Neuronal stem cell (in vitro differentiated cells): ENCODE results near the gene TUBB1.

Source experiments
- DNase-seq: peaks from one replicate; pipeline ENCODE4 v3.0.0-alpha.2; 2013; ENCODE audit warnings: low spot score
- H2AFZ ChIP-seq: one replicate; pipeline ENCODE4 v1.6.1; 2013; ENCODE audit warnings: mild to moderate bottlenecking, low read length, inconsistent platforms
- H2AK5ac ChIP-seq: 2 replicates; pipeline ENCODE4 v1.6.1; 2013; ENCODE audit warnings: low read depth, mild to moderate bottlenecking, inconsistent platforms, low read length, moderate library complexity, mixed read lengths
- H2BK120ac ChIP-seq: 2 replicates; pipeline ENCODE4 v1.6.1; 2013; ENCODE audit warnings: low read depth, mild to moderate bottlenecking, inconsistent platforms, low read length, moderate library complexity, mixed read lengths
- H2BK12ac ChIP-seq: one replicate; pipeline ENCODE4 v1.6.1; 2013; ENCODE audit warnings: low read length, inconsistent platforms
- H2BK15ac ChIP-seq: 2 replicates; pipeline ENCODE4 v1.6.1; 2013; ENCODE audit warnings: mild to moderate bottlenecking, low read length, inconsistent platforms, mixed read lengths
- H2BK5ac ChIP-seq: one replicate; pipeline ENCODE4 v1.6.1; 2013; ENCODE audit warnings: inconsistent platforms, mild to moderate bottlenecking, low read length, moderate library complexity
- H3K14ac ChIP-seq: one replicate; pipeline ENCODE4 v1.6.1; 2013; ENCODE audit warnings: low read length, inconsistent platforms
- H3K18ac ChIP-seq: 2 replicates; pipeline ENCODE4 v1.6.1; 2013; ENCODE audit warnings: low read length, inconsistent platforms
- H3K23ac ChIP-seq: 2 replicates; pipeline ENCODE4 v1.6.1; 2013; ENCODE audit warnings: low read depth, mild to moderate bottlenecking, mixed read lengths, low read length, inconsistent platforms; ENCODE audit not compliant: poor library complexity
- H3K27ac ChIP-seq: replicated peaks from 3 replicates; pipeline ENCODE4 v1.5.1; 2013; ENCODE audit warnings: low read length, inconsistent platforms
- H3K27me3 ChIP-seq, 3 experiments: 2 replicates each; pipeline ENCODE4 v1.6.1; 2013; ENCODE audit warnings: low read length in 3 of 3, mild to moderate bottlenecking in 2 of 3, inconsistent platforms in 1 of 3, low read depth in 1 of 3, mixed read lengths in 1 of 3, moderate library complexity in 1 of 3; ENCODE audit not compliant: control insufficient read depth in 3 of 3, insufficient read depth in 3 of 3
- H3K36me3 ChIP-seq, 2 donors: replicated peaks in 1 of 2; 2 replicates each; pipeline ENCODE4 v1.6.1; 2013; ENCODE audit warnings: low read length in 2 of 2; ENCODE audit not compliant: control insufficient read depth in 2 of 2, insufficient read depth in 2 of 2
- H3K4ac ChIP-seq: 2 replicates; pipeline ENCODE4 v1.6.1; 2013; ENCODE audit warnings: inconsistent platforms, mild to moderate bottlenecking, low read length, moderate library complexity
- H3K4me1 ChIP-seq, 2 donors: 1 replicate in 1 of 2; 2 replicates in 1 of 2; pipeline ENCODE4 v1.6.1; 2013; ENCODE audit warnings: low read length in 2 of 2, low read depth in 1 of 2; ENCODE audit not compliant: control insufficient read depth in 2 of 2, insufficient read depth in 1 of 2
- H3K4me2 ChIP-seq: one replicate; pipeline ENCODE4 v1.6.1; 2013; ENCODE audit warnings: mild to moderate bottlenecking, low read length, inconsistent platforms; ENCODE audit not compliant: insufficient read depth, poor library complexity, severe bottlenecking
- H3K4me3 ChIP-seq, 2 donors: 2 replicates each; pipeline ENCODE4 v1.5.1; 2013; ENCODE audit warnings: low read length in 2 of 2, mild to moderate bottlenecking in 2 of 2, inconsistent platforms in 1 of 2, moderate library complexity in 1 of 2
- H3K79me1 ChIP-seq: one replicate; pipeline ENCODE4 v1.6.1; 2013; ENCODE audit warnings: low read depth, mild to moderate bottlenecking, inconsistent platforms, low read length, moderate library complexity
- H3K9ac ChIP-seq: one replicate; pipeline ENCODE4 v1.6.1; 2013; ENCODE audit warnings: mild to moderate bottlenecking, low read depth, low read length, inconsistent platforms; ENCODE audit not compliant: poor library complexity
- H3K9me3 ChIP-seq, 2 donors: replicated peaks in 1 of 2; 2 replicates each; pipeline versions ENCODE3 to v1.6.1; 2013; ENCODE audit warnings: low read length in 2 of 2, mild to moderate bottlenecking in 2 of 2, inconsistent platforms in 1 of 2, low read depth in 1 of 2, mixed read lengths in 1 of 2, moderate library complexity in 1 of 2; ENCODE audit not compliant: control insufficient read depth in 2 of 2, insufficient read depth in 1 of 2
- H4K8ac ChIP-seq: one replicate; pipeline ENCODE4 v1.6.1; 2013; ENCODE audit warnings: low read depth, mild to moderate bottlenecking, inconsistent platforms, low read length, moderate library complexity
- H4K91ac ChIP-seq: one replicate; pipeline ENCODE4 v1.6.1; 2013; ENCODE audit warnings: low read length, low read depth, mild to moderate bottlenecking, inconsistent platforms; ENCODE audit not compliant: poor library complexity
- WGBS, 2 donors: extraction: QIAGEN DNeasy Blood & Tissue Kit; methylation state at CpG; one replicate each; pipeline ENCODE4 v1.1.7; 2013; ENCODE audit warnings: missing lambda C conversion rate in 2 of 2, mixed read lengths in 1 of 2; ENCODE audit not compliant: insufficient read length in 2 of 2, insufficient replicate concordance in 1 of 2; ENCODE audit errors: extremely low coverage in 2 of 2; 5-methylcytosine and 5-hydroxymethylcytosine counted together

Gene TUBB1

DNA sequence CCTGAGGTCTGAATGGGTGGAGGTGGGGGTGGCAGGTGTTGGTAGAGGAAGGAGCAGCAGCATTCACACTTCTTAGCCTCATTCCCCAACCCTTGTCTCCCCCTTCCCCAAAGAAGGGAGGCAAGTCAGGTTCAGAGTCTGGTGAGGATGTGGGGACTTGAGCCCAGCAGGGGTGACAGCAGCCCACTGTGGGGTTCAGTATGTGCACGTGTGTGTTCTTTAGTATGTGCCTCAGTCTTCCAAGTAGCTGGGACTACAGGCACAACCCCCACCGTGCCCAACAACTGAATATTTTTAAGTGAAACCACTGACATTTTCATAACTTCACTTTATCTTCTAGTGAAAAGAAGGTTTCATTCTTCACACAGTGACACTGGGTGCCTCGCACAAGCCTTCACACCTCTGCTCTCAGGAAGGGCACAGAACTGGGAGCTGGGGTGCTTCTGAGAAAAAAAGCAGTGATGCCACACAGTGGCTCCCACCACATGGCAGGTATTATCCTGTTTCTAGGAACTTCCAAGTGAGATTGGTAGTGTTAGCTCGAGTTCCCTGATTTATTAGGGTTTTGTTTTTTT lies 56.8 kb downstream of the TUBB1 start:
- Histone ChIP-seq H2BK5ac (no peak overlapping the region), H3K23ac (no peak overlapping the region), H3K27me3 (peaks cover 0 to 34% (median 0%) of the 10 kb centered on the region in 3 experiments), H3K4me2 (no peak overlapping the region), H3K14ac (no peak overlapping the region), H2AFZ (no peak overlapping the region), H3K18ac (no peak overlapping the region), H3K4ac (no peak overlapping the region), H3K4me3 (no peak overlapping the region), H3K79me1 (no peaks in the 10 kb centered on the region), H2AK5ac (no peak overlapping the region), H2BK15ac (no peak overlapping the region), H3K9me3 (no peaks in the 10 kb centered on the region), H4K8ac (no peak overlapping the region), H4K91ac (no peak overlapping the region), H3K36me3 (no peaks in the 10 kb centered on the region), H3K4me1 (no peaks in the 10 kb centered on the region), H3K27ac (no peak overlapping the region), H3K9ac (no peak overlapping the region), H2BK120ac (no peak overlapping the region), H2BK12ac (no peak overlapping the region)
- no peak for DNase-seq
- WGBS, 2 donors, result no CpG with 5 or more reads among the region's 4 CpGs
